ENCODE data around the gene UPF1.

UPF1 gene

DNA sequence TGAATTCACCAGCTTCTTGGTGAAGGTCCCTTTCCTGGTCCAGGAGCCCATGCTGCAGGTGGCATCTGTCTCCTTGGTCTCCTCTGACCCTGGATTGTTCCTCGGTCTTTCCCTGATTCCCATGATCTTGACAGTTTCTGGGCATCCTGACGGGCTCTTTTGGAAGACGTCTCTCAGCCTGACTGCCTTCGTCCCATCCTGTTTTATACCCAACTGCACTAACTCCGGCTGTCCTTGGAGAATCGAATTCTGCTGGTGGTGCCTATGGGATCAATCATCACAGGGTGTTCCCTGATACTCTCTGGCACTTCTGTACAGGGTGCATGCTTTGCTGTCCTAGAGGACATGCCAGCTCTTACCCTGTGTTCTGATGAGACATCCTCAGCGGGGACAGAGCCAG is 45.1 kb downstream of the UPF1 start:
- H3K36me3 ChIP-seq (ENCODE audit: insufficient read depth, low read length): peaks cover 5% of the 10 kb centered on the region; the same call in 1 of the 2 replicates
- H3K27me3 ChIP-seq (ENCODE audit: insufficient read depth, low read length): no peaks in the 10 kb centered on the region
- no peak overlapping the region for H2AFZ ChIP-seq (ENCODE audit: low read length, unreplicated experiment)
- H3K4me3 ChIP-seq (ENCODE audit: low read depth, low read length): no peak overlapping the region
- H3K79me2 ChIP-seq (ENCODE audit: control insufficient read depth, insufficient read depth, low read length, unreplicated experiment): no peaks in the 10 kb centered on the region
- no peaks in the 10 kb centered on the region for H3K4me1 ChIP-seq (ENCODE audit: control insufficient read depth, insufficient read depth, low read length, unreplicated experiment)
- H3K27ac ChIP-seq (ENCODE audit: low read depth, low read length): no peak overlapping the region

DNA sequence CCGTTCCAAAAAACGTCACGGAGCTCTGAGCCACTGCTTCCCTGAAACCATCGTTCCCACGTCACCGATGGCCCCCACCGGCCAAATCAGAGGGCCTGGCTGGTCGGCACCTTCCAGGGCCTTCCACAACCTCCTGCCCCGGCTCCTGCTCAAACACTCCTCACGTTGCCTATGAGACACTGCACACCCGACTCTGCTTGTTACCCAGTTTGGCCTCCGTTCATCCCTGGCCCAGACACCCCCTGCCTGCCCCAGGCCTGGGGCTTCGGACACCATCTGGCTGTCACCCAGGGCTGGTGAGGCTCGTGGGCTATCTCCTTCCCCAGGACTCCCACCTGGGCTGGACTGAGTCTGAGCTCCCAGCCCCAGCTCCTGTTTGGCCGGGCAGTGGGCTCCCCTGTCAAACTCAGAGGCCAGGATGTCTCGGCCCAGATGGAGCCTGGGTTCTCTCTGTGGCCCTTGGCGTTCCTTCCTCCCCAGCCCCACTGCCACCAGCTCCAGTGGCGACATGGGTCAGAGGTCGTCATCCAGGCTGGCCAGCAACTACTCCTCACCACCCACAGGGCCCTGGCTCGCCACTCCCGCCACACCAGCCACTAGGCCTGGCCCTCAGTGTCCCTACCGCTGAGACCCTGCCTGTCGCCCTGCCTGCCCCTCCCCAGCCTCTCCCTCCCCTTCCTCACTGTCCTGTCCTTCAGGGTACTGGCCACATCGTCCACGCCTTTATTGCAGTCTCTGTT is 46.5 kb downstream of the UPF1 start:
- H3K4me1 ChIP-seq (ENCODE audit: control insufficient read depth, insufficient read depth, low read length, unreplicated experiment): no peaks in the 10 kb centered on the region
- peaks cover 5% of the 10 kb centered on the region; the same call in 1 of the 2 replicates for H3K36me3 ChIP-seq (ENCODE audit: insufficient read depth, low read length)
- H3K27me3 ChIP-seq (ENCODE audit: insufficient read depth, low read length): no peaks in the 10 kb centered on the region
- H3K27ac ChIP-seq (ENCODE audit: low read depth, low read length): no peak overlapping the region
- H3K79me2 ChIP-seq (ENCODE audit: control insufficient read depth, insufficient read depth, low read length, unreplicated experiment): no peaks in the 10 kb centered on the region
- H2AFZ ChIP-seq (ENCODE audit: low read length, unreplicated experiment): no peak overlapping the region
- no peak overlapping the region for H3K4me3 ChIP-seq (ENCODE audit: low read depth, low read length)

DNA sequence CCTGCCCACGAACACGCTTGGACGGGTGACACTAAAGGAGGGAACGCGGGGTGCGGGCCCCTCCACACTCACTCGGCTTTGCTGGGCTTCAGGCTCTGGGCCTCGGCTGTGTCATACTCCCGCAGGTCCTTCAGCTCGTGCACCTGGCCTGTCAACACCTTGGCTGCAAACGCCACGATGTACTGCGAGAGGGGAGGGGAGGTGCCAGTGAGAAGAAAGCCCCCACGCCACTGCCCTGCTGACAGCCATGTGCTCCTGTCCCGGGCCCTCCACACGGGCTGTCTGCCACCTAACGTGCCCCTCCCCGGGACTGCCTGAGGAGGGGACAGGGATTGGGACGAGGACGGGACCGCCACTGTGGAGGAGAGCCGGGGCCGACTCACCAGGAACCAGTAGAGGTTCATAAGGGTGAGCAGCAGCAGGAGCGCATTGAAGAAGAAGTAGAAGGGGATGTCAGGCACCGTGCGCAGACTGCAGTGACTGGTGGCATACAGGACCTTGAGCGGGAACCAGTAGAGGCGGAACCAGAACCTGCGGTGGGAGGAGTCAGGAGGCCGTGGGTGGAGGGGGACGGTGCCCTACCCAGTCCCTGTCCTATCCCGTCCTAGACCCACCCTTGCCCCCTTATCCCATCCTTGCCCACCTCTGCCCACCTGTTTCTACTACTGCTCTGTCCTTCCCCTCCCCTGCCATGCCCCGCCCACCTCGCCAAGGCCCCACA is 47.3 kb downstream of the UPF1 start:
- no peak overlapping the region for H3K4me3 ChIP-seq (ENCODE audit: low read depth, low read length)
- no peak overlapping the region for H3K27ac ChIP-seq (ENCODE audit: low read depth, low read length)
- H3K36me3 ChIP-seq (ENCODE audit: insufficient read depth, low read length): peaks cover 5% of the 10 kb centered on the region; the same call in 1 of the 2 replicates
- no peaks in the 10 kb centered on the region for H3K27me3 ChIP-seq (ENCODE audit: insufficient read depth, low read length)
- no peaks in the 10 kb centered on the region for H3K4me1 ChIP-seq (ENCODE audit: control insufficient read depth, insufficient read depth, low read length, unreplicated experiment)
- H3K79me2 ChIP-seq (ENCODE audit: control insufficient read depth, insufficient read depth, low read length, unreplicated experiment): no peaks in the 10 kb centered on the region
- H2AFZ ChIP-seq (ENCODE audit: low read length, unreplicated experiment): no peak overlapping the region

DNA sequence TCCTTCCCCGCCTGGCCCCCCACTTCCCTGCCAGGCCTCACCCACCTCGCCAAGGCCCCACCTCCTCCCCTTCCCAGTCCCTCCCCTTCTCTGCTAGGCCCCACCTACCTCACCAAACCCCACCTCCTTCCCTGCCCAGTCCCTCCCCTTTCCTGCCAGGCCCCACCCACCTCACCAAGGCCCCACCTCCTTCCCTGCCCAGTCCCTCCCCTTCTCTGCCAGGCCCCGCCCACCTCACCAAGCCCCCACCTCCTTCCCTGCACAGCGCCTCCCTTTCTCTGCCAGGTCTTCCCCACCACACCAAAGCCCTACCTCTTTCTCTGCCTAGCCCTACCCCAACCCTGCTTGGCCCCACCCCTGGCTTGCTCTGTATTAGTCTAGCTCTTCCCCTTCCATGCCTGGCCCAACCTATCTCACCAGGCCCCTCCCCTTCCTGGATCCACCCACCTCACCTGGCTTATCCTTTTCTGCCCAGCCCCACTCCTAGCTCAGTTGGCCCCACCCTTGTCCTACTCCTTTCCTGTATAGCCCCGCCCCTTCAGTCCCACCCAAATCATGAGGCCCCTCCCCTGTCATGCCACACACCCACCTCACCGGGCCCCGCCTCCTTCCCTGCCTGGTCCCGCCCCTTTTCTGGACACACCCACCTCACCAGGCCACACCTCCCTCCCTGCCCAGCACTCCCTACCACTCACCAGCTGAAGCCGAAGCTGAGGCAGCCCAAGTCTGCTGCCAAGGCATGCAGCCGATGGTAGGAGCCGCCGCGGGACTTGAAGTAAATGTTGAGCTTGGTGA is 48.0 kb downstream of the UPF1 start:
- Histone ChIP-seq H3K4me3 (ENCODE audit: low read depth, low read length) (no peak overlapping the region), H3K79me2 (ENCODE audit: control insufficient read depth, insufficient read depth, low read length, unreplicated experiment) (no peaks in the 10 kb centered on the region), H3K27ac (ENCODE audit: low read depth, low read length) (no peak overlapping the region), H3K27me3 (ENCODE audit: insufficient read depth, low read length) (no peaks in the 10 kb centered on the region), H2AFZ (ENCODE audit: low read length, unreplicated experiment) (no peak overlapping the region), H3K4me1 (ENCODE audit: control insufficient read depth, insufficient read depth, low read length, unreplicated experiment) (no peaks in the 10 kb centered on the region), H3K36me3 (ENCODE audit: insufficient read depth, low read length) (peaks cover 5% of the 10 kb centered on the region; the same call in 1 of the 2 replicates)

DNA sequence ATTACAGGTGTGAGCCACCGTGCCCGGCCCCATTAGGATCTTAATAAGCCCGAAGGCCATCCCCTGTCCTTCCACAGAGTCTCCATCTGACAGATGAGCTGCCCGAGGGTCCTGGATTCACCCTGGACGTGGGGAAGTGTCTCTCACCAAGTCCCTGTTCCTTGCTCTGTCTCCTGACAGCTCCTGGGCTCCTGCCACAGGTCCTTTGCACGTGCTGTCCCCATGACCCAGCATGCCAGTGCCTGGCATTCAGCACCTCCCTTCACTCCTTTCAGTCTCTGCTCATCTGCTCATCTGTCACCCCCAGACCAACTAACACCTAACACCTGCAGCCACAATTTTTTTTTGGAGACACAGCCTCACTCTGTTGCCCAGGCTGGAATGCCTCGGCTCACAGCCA is 49.7 kb downstream of the UPF1 start:
- no peaks in the 10 kb centered on the region for H3K4me1 ChIP-seq (ENCODE audit: control insufficient read depth, insufficient read depth, low read length, unreplicated experiment)
- no peak overlapping the region for H3K4me3 ChIP-seq (ENCODE audit: low read depth, low read length)
- no peak overlapping the region for H3K27ac ChIP-seq (ENCODE audit: low read depth, low read length)
- H2AFZ ChIP-seq (ENCODE audit: low read length, unreplicated experiment): no peak overlapping the region
- H3K79me2 ChIP-seq (ENCODE audit: control insufficient read depth, insufficient read depth, low read length, unreplicated experiment): no peaks in the 10 kb centered on the region
- peaks cover 5% of the 10 kb centered on the region; the same call in 1 of the 2 replicates for H3K36me3 ChIP-seq (ENCODE audit: insufficient read depth, low read length)
- no peaks in the 10 kb centered on the region for H3K27me3 ChIP-seq (ENCODE audit: insufficient read depth, low read length)

DNA sequence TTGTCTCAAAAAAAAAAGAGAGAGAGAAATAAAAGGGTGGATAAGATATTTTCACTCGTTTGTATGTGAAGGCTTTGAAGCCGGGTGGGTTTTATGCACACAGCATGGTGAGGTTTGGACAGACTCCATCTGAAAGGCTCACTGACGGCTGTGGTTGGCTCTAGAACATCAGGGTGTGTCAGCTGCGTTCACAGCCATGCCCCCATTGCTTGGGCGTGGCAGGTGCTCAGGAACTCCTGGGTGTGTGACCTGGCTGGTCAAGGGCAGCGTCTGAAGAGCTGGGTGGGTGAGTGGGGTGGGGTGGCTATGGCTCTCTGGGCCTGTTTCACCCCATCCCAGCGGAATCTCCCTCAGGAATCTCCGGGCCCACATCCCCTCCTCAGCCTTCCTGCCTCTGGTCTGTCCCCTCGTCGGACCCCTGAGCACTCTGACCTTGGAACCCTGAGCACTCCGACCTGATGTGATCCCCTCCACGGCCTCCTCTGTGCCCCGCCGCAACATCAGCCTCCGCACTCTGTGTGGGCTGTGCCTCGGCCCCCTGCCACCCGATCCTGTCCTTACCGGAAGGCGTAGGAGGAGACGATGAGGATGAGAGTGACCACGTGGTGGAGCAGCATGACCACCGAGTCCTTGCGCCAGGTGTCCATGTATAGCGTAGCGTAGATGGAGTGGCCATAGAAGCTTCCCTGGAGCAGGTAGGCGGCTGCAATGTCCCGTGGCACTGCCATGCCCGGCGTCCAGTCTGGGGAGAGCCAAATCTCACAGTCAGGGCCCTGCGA is 52.0 kb downstream of the UPF1 start:
- no peaks in the 10 kb centered on the region for H3K4me1 ChIP-seq (ENCODE audit: control insufficient read depth, insufficient read depth, low read length, unreplicated experiment)
- no peak overlapping the region for H3K27ac ChIP-seq (ENCODE audit: low read depth, low read length)
- H3K36me3 ChIP-seq (ENCODE audit: insufficient read depth, low read length): no peaks in the 10 kb centered on the region
- H3K79me2 ChIP-seq (ENCODE audit: control insufficient read depth, insufficient read depth, low read length, unreplicated experiment): no peaks in the 10 kb centered on the region
- no peak overlapping the region for H3K4me3 ChIP-seq (ENCODE audit: low read depth, low read length)
- H2AFZ ChIP-seq (ENCODE audit: low read length, unreplicated experiment): no peak overlapping the region
- no peaks in the 10 kb centered on the region for H3K27me3 ChIP-seq (ENCODE audit: insufficient read depth, low read length)

DNA sequence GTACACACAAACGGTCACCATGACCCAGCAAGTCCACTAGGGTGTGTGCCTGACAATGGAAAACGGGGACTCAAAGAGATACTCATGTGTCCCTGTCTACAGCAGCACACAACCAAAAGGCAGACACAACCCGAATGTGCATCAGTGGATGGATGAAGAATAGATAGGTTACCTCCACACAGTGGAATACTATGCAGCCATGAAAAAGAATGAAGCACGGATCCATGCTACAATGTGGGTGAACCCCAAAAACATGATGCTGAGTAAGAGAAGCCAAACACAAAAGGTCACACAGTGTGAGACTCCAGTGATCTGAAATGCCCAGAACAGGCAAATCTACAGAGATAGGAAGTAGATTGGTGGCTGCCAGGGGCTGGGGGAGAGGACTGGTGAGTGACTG is 55.2 kb downstream of the UPF1 start:
- H3K27ac ChIP-seq (ENCODE audit: low read depth, low read length): no peak overlapping the region
- H3K4me1 ChIP-seq (ENCODE audit: control insufficient read depth, insufficient read depth, low read length, unreplicated experiment): no peaks in the 10 kb centered on the region
- H2AFZ ChIP-seq (ENCODE audit: low read length, unreplicated experiment): no peak overlapping the region
- no peaks in the 10 kb centered on the region for H3K27me3 ChIP-seq (ENCODE audit: insufficient read depth, low read length)
- no peak overlapping the region for H3K4me3 ChIP-seq (ENCODE audit: low read depth, low read length)
- H3K36me3 ChIP-seq (ENCODE audit: insufficient read depth, low read length): no peaks in the 10 kb centered on the region
- no peaks in the 10 kb centered on the region for H3K79me2 ChIP-seq (ENCODE audit: control insufficient read depth, insufficient read depth, low read length, unreplicated experiment)

DNA sequence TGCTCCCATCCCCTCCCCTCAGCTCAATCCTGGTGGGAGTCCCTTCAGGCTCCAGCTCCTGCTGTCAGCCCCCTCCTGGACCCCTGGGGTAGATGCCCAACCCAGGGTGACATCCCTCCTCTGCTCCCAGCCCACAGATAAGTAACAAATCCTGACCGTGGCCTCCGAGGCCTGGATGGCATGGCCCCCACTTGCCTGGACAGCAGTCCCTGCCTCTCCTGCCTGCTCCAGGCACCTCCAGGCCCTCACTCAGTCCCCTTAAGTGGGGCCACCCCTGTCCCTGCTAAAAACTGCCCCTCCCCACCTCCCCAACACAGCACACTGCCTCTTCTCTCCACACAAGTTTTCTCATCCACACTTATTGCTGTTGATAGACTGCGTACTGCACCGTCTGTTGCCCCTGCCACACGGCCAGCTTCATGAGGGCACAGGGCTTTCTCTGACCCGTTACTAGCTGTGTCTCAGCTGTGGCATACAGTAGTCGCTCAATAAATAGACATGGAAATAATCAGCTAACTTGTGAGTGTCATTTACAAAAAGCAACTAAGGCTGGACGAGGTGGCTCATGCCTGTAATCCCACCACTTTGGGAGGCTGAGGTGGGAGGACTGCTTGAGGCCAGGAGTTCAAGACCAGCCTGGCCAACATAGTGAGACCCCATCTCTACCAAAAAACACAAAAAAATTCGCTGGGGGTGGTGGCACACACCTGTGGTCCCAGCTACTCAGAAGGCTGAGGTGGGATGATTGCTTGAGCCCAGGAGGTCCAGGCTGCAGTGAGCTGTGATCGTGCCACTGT is 58.4 kb downstream of the UPF1 start:
- Histone ChIP-seq H3K36me3 (ENCODE audit: insufficient read depth, low read length) (no peaks in the 10 kb centered on the region), H3K27me3 (ENCODE audit: insufficient read depth, low read length) (no peaks in the 10 kb centered on the region), H3K4me3 (ENCODE audit: low read depth, low read length) (no peak overlapping the region), H3K79me2 (ENCODE audit: control insufficient read depth, insufficient read depth, low read length, unreplicated experiment) (no peaks in the 10 kb centered on the region), H2AFZ (ENCODE audit: low read length, unreplicated experiment) (no peak overlapping the region), H3K27ac (ENCODE audit: low read depth, low read length) (no peak overlapping the region), H3K4me1 (ENCODE audit: control insufficient read depth, insufficient read depth, low read length, unreplicated experiment) (peaks cover 3% of the 10 kb centered on the region)

DNA sequence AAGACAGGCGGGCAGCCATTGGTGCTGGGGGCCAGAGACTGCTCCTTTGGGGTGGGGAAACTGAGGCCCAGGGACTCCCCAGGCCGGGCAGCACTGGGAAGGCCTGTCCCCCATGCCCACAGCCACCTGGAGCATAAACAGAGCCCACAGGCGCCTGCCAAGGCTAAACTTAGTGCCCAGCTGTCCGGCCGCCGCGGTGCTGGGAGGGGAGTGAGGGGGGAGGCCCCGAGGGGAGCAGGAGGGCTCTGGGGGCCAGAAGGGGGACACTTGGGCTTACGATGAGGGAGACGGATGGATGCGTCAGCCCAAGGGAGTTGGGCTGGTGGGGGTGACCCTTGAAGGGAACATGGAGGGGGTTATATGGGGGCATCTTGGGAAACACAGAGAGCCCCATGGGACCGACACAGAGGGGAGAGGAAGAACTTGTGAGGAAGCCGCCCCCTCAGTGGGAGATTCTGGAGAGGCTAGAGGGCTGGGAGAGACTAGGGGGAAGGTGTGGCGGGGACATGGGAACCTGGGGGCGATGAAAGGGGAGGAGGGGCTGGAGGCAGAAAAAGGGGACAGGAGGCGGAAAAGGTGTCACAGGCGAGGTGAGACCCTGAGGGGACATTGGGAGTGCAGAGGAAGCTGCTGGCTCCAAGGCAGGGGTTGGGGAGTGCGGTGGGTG is 62.0 kb downstream of the UPF1 start:
- H3K27me3 ChIP-seq (ENCODE audit: insufficient read depth, low read length): no peaks in the 10 kb centered on the region
- no peak overlapping the region for H3K27ac ChIP-seq (ENCODE audit: low read depth, low read length)
- no peak overlapping the region for H3K4me3 ChIP-seq (ENCODE audit: low read depth, low read length)
- H3K4me1 ChIP-seq (ENCODE audit: control insufficient read depth, insufficient read depth, low read length, unreplicated experiment): peaks cover 3% of the 10 kb centered on the region
- no peak overlapping the region for H2AFZ ChIP-seq (ENCODE audit: low read length, unreplicated experiment)
- H3K36me3 ChIP-seq (ENCODE audit: insufficient read depth, low read length): no peaks in the 10 kb centered on the region
- no peaks in the 10 kb centered on the region for H3K79me2 ChIP-seq (ENCODE audit: control insufficient read depth, insufficient read depth, low read length, unreplicated experiment)
